Activated T-cell treated with anti-CD3 and anti-CD28 coated beads for 24 hours (primary cell): ENCODE data around the gene ADGRA1.
"Not testable (repeated sequence)": the region's sequence is repeated elsewhere in the genome, so short reads cannot be mapped to it uniquely, and the experiment has no call there.

Experiments used
- DNase-seq: peaks from one replicate; pipeline ENCODE4 v3.0.0-alpha.2; 2020; ENCODE audit warnings: low read depth

Gene ADGRA1

GRCh38 chr10:133143546-133143945, 55.8 kb downstream of the ADGRA1 start:
- no peak for DNase-seq

DNA sequence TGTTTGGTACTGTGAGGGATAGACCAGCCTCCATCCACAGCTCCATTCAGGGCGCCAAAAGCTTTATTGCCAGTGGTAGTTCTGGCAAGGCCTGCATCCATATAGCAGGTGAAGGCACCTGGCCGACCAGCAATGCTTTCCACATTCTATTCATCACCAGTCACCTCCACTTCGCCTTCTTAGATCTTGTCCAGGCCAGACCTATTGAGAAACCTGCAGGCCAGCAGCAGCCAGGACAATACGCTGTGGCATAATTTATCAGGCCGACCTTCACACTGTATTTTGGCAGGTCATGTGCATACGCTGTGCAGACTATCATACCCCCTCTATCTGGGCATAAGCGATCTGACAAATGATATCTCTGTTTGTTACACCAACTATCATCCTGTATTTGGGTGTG, 57.0 kb downstream of the ADGRA1 start:
- DNase-seq, result no peak

DNA sequence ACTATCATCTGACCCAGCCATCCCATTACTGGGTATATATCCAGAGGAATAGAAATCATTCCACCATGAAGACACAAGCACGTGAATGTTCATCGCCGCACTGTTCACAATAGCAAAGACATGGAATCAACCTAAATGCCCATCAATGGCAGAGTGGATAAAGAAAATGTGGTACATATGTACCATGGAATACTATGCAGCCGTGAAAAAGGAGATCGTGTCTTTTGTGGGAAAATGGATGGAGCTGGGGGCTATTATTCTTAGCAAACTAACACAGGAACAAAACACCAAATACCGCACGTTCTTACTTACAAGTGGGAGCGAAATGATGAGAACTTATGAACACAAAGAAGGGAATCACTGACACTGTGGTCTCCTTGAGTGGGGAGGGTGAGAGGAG, 62.5 kb downstream of the ADGRA1 start:
- no peak for DNase-seq

DNA sequence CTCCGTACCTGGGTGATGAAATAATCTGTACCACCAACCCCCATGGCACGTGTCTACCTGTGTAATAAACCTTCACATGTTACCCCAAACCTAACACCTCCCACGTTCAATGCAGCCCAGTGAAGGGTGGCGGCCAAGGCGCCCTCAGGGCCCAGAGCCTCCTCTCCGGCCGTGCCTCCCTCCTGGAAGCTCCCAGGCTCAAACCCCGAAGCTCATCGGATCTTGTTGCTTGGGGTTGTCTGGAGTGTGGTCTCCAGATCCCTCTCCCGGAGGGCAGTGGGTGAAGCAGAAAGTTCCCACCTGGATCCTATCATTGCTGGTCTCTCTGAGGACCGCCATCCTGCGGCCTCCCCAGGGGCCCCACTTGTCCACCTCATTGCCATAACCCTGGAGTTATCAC, 62.9 kb downstream of the ADGRA1 start:
- no peak for DNase-seq

GRCh38 chr10:133151071-133151470, 63.3 kb downstream of the ADGRA1 start:
- DNase-seq, result not testable (repeated sequence)

DNA sequence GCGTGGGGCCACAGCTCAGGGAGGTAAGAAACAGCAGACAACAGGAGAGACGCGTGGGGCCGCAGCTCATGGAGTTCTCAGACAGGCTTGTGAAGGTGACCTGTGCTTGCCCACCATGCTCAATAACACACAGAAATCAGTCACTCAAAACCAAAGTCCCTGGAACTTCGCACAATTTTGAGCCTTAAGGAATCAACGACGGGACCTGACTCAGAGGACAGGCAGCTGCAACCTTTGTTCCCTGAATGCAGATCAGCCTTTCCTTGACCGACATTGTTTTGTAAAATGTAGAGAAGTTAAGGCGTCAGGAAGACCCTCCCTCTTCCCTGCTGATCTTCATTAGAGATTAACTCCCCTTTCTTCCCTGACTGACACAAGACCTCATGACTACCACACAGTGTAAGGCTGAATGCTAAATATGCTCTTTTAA, 63.8 kb downstream of the ADGRA1 start:
- DNase-seq, result no peak

DNA sequence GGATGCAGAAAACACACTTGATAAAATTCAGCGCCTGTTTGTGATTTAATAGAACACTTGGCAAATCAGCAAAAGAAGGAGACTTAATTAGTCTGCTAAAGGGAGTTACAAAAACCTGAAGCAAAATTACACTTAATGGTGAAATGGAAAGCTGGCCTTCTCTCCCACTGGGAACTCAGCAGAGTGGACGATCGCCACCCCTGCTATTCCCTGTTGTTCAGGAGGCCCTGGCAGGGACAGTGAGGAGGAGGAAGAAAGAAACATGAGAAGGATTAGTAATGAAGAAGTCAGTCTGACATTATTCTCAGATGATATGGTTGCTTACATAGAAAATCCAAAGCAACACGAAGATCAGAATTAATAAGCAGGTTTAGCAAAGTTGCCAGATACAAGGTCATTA, 66.7 kb downstream of the ADGRA1 start:
- DNase-seq, result no peak

DNA sequence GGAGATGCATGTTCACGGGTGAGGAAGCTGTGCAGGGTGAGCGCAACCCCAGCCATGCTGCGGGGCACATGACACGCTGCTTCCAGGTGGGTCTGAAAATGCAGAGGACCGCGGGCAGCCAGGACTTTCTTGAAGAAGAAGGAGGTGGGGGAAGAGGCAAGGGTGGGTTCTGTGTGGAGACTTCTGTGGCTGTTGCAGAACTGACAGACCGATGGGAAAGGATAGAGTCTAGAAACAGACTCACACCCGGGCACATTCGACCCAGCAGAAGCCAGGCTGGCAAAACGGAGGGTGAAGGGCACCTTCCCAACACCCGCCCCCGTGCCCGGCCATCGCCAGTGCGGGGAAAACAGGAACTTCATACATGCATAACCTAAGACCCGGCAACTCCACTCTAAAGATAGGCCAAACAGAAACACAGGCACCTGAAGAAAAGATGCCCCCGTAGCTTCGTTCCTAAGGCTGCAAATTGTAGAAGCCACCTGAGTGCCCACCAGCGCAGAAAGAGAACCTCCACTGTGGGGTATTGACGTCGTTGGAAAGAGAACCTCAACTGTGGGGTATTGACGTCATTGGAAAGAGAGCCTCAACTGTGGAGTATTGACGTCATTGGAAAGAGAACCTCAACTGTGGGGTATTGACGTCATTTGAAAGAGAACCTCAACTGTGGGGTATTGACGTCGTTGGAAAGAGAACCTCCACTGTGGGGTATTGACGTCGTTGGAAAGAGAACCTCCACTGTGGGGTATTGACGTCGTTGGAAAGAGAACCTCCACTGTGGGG, 67.5 kb downstream of the ADGRA1 start:
- no peak for DNase-seq

DNA sequence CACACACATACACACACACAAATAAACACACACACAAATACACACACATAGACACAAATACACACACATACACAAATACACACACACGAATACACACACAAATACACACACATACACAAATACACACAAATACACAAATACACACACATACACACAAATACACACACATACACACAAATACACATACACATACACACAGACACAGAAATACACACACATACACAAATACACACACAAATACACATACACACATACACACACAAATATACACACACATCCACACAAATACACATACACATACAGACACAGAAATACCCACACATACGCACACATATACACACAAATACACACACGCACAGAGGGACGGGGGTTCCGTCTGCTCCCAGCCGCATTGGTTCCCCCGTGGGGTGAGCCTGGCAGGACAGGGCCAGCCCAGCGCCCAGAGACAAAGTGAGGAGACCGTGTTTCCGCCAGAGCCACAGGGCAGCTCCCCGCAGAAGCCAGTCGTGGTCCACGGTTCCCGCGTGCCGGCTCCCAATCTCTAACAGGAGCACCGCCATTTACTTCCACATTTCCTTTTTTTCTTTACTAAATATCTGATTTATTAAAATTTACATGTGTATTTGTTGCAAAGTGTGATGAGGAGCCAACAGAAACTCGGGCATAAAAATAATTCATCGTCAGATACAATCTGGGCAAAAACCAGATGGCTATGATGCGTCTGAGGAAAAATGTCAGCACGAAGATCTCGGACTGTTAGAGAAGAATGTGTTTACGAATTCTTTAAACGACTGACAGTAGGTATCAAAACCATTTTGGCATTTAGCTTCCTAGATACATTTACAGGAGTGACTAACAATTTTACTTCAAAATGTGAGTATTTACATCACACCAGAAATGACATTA, 69.2 kb downstream of the ADGRA1 start:
- DNase-seq, result no peak

DNA sequence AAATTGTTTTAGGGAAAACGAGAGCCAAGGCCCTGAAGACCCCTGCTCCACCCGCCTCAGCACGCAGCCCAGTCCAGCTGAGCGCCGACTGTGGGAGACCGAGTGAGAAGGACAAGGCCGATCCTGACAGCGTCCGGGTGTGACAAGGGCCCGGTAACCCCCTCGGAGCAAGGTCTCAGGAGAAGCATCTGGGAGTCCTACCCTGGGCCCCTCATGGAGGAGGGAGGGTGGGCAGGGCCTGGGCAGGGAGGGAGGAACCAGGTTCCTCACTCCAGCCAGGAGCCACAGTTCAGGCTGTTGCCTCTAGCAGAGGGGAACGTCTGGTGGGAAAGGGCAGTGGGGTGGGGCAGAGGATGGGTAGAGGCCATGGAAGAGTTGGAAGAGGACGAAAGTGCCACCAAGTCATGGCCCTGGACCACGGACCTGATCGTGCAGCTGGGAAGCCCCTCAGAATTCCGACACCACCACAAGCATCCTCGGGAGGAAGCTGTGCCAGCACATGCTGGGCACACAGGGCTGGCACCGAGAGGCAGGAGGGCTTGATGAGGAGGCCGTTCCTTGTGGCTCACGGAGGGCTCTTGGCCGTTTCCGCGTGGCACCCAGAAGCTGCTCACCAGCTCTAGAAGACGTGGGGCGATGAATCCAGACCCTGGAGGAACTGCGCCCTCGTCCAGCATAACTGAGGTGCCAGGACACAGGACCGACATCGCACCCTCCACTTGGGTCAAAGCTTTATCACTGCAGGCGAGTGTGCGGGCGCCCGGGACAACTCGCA, 70.1 kb downstream of the ADGRA1 start:
- no peak for DNase-seq

GRCh38 chr10:133158437-133158755, 70.7 kb downstream of the ADGRA1 start:
- no peak for DNase-seq

DNA sequence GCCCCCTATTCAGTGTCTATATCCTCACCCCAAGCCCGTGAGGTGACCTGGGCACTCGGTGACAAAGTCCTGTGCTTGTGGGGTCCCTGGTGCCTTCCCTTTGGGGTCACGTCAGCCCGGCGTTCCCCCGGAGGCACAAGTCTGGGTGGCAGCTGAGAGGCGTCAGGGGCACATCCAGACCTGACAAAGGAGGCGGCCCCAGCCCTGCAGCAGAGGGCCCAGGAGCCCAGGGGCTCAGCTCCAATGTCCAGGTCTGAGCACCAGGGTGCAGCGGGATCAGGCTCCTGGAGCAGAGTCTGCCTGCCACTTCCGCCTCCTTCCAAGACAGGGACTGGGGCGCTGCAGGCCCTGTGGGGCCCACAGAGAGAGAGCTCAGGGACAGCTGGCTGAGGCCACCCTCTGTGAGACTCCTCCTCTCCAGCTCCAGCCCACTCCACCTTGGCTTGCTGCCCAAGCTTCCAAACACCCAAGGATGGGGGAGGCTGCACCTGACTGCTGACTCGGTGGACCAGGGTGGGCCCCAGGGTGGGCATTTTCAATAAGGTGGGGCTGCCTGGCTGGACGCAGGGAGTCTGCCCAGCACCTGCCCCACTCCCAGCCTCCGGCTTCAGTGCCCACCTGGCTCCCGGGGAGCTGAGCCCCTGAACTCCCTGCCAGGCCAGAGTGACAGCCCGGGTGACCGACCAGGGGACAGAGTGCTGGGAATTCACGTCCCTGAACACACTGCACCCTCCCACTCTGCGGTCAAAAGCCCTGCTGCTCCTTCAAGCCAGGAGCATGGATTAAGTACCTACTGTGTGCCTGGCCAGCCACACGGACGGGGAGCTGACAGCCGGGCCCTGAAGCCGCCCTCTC, 71.3 kb downstream of the ADGRA1 start:
- DNase-seq, result no peak

DNA sequence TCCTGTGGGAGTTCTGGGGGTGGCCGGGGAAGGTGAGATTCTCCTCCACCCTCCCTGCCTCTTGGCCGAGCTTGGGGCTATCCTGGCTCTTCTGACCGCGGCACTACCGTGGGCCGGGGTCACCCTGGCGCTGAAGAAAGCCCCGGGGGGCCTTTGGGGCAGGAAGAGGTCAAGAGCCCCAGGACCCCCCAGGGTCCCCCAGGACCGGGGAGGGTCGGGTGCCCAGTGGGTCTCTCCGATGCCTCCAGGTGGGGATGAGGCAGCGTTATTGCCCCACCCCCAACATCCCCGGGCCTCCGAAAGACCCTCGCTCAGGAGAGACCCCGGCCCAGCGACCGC, 71.9 kb downstream of the ADGRA1 start:
- no peak for DNase-seq

- no peak for DNase-seq
These were observed 72.5 kb downstream of the ADGRA1 start, which contains the start of gene KNDC1 for GRCh38 chr10:133159950-133160825. KNDC1 (plus strand) TSS chr10:133160219; CDS start chr10:133160468, 249 bp downstream.

GRCh38 chr10:133160826-133161471, 73.2 kb downstream of the ADGRA1 start:
- no peak for DNase-seq

DNA sequence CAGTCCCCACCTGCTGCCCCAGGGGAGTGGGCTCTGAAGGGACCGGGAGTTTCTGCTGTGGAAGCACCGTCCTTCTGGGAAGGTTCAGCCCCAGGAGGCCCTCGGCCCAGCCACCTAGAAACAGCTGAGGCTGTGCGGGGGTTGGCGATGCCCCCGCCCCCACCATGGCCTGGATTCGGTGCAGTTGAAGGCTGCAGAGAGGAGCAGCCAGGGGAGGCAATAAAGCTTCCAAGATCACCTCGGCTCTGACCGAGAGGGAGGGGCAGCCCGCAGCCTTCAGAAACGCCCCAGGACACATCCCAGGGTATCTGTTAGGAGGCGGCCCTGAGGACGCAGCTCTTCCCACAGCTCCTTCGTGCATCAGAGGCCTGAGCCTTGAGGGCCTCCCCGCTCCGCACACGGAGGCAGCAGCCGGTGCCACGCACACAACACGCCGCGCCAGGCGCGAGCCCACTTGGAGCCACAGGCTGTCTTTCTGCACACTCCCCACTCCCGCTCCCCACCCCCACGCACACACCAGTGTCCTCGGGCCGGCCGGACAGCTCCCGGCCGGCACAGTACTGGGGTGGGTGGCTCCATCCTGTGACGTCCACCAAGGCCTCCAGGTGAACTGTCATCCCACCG, 73.9 kb downstream of the ADGRA1 start:
- DNase-seq, result no peak

DNA sequence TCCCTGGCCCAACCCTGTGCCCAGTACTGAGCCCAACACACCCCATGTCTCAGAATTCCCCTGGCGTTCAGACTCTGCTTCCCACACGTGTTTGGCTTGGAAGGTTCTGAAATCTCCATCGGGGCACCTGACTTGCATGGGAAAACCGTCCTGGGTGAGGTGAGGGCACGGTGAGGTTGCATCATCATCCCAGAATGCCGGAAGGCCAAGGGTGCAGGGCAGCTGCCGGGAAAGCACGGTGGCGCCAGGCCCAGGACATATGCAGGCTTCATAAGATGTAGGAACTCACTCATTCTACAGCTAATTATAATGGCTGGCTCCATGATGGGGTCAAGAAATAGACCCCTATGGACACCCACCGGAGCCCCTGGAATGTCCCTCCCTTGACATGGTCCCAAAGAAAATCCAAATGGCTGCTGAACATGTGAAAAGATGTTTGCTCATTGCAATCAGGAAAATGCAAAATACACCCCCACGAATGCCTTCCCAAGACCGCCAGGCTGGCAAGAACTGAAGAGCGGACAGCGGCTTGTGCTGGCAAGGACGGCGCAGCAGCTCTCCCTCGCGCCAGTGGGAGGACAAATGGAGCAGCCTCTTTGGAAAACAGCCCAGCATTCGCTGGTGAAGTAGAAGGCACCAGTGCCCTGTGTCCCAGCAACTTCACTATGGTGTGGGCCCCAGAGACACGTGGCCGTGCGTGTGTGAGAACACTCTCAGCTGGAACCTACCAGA, 74.6 kb downstream of the ADGRA1 start:
- DNase-seq, result no peak

- no peak for DNase-seq
These were observed 75.5 kb downstream of the ADGRA1 start for GRCh38 chr10:133162910-133163856.
